HepG2 (cell line): Measurements from ENCODE around the gene ANKRD40. TPM values are rescaled to one million over a fixed set of nuclear protein-coding genes. Genes with fewer than 3 reads are reported as not detected.

Experiments used
- ATAC-seq: fragments of 200-7000 bp; cut with Tn5 transposase; 3 replicates; pipeline ENCODE4 v1.9.1; 2020; ENCODE audit warnings: mild to moderate bottlenecking, moderate library complexity
- BruUV-seq: library from RNA; stranded (reverse); fragments of 400-500 nt; replicated peaks from 2 replicates; lab custom pipeline; 2021; lab: Mats Ljungman, UMichigan
- CTCF ChIA-PET: fragments of 300-600 bp; formaldehyde crosslinking; extraction: SDS; loops from one replicate; lab custom pipeline; 2021; ENCODE audit warnings: low total read pairs, inconsistent platforms, low intra/inter-chr PET ratio; lab: Yijun Ruan, JAX
- POLR2A ChIA-PET: fragments of 350-600 bp; sonication (Branson Sonifier 250); formaldehyde crosslinking; loops from one replicate; lab custom pipeline; 2020; ENCODE audit warnings: antibody characterized with exemption, inconsistent platforms; lab: Yijun Ruan, JAX
- DNase-seq: peaks from one replicate; pipeline ENCODE4 v3.0.0-alpha.2; 2015; ENCODE audit warnings: low spot score
- FAIRE-seq: peaks from 3 replicates; lab custom pipeline; 2011; peaks lifted over from hg19 to GRCh38; lab: Jason Lieb, UNC
- H2AFZ ChIP-seq: one replicate; pipeline ENCODE4 v1.6.1; 2011; ENCODE audit warnings: low read length, inconsistent platforms
- H3K27ac ChIP-seq: fragments of 300-600 bp; 3 replicates; pipeline ENCODE4 v1.8.0; 2011; ENCODE audit warnings: mixed run types, mild to moderate bottlenecking, mixed read lengths, low read length, inconsistent platforms; ENCODE audit not compliant: insufficient read depth; ENCODE audit errors: extremely low read length
- H3K27me3 ChIP-seq, 2 experiments: fragments of 200-600 bp in 1 of 2; 2 replicates in 1 of 2; 3 replicates in 1 of 2; pipeline versions ENCODE4 v1.6.0 to v1.8.0; 2011; ENCODE audit warnings: low read length in 2 of 2, mild to moderate bottlenecking in 2 of 2, moderate library complexity in 2 of 2, inconsistent platforms in 1 of 2; ENCODE audit not compliant: insufficient read depth in 2 of 2, control insufficient read depth in 1 of 2
- H3K36me3 ChIP-seq, 2 experiments: fragments of 200-600 bp in 1 of 2; replicated peaks in 1 of 2; 2 replicates in 1 of 2; 3 replicates in 1 of 2; pipeline versions ENCODE4 v1.5.1 to v1.8.0; 2011; ENCODE audit warnings: low read length in 2 of 2, inconsistent platforms in 1 of 2; ENCODE audit not compliant: insufficient read depth in 2 of 2, control insufficient read depth in 1 of 2
- H3K4me1 ChIP-seq: 2 replicates; pipeline ENCODE4 v1.5.1; 2012; ENCODE audit warnings: low read length, inconsistent platforms; ENCODE audit not compliant: insufficient read depth
- H3K4me2 ChIP-seq: 2 replicates; pipeline ENCODE4 v1.6.0; 2011; ENCODE audit warnings: low read depth, low read length, inconsistent platforms
- H3K4me3 ChIP-seq, 3 experiments: fragments of 200-600 bp in 1 of 3; sonication (generic), shearing (Covaris generic) in 1 of 3; replicated peaks in 1 of 3; 2 replicates each; pipeline ENCODE4 v1.5.1; 2011 to 2016; ENCODE audit warnings: low read length in 3 of 3, inconsistent platforms in 2 of 3, low read depth in 2 of 3, mild to moderate bottlenecking in 2 of 3, control low read depth in 1 of 3, mixed read lengths in 1 of 3; ENCODE audit not compliant: insufficient read depth in 1 of 3
- H3K79me2 ChIP-seq: one replicate; pipeline ENCODE4 v1.6.1; 2011; ENCODE audit warnings: low read length, inconsistent platforms; ENCODE audit not compliant: insufficient read depth
- H3K9ac ChIP-seq: 2 replicates; pipeline ENCODE4 v1.6.0; 2011; ENCODE audit warnings: mild to moderate bottlenecking, low read depth, low read length, inconsistent platforms; ENCODE audit not compliant: insufficient read depth
- H3K9me3 ChIP-seq: 2 replicates; pipeline ENCODE4 v1.5.1; 2012; ENCODE audit warnings: mild to moderate bottlenecking, low read length
- H4K20me1 ChIP-seq: 2 replicates; pipeline ENCODE4 v1.6.0; 2011; ENCODE audit warnings: inconsistent platforms, mild to moderate bottlenecking, low read length, moderate library complexity; ENCODE audit not compliant: insufficient read depth
- CSRNP1 ChIP-seq: sonication (generic); formaldehyde crosslinking; IDR thresholded peaks from 2 replicates; pipeline ENCODE4 v1.8.1; 2023; ENCODE audit warnings: mild to moderate bottlenecking, missing genetic modification reagents
- ZNF773 ChIP-seq: sonication (generic); formaldehyde crosslinking; IDR thresholded peaks from 2 replicates; pipeline ENCODE4 v1.4.0; 2020; ENCODE audit warnings: missing genetic modification reagents, borderline replicate concordance
- ZSCAN25 ChIP-seq: sonication (generic); formaldehyde crosslinking; IDR thresholded peaks from 2 replicates; pipeline ENCODE4 v1.8.0; 2022; ENCODE audit warnings: mild to moderate bottlenecking, missing genetic modification reagents
- WGBS: methylation state at CpG from one replicate; pipeline ENCODE4 v1.1.6; 2017; ENCODE audit warnings: low lambda C conversion rate; 5-methylcytosine and 5-hydroxymethylcytosine counted together
- in situ Hi-C: cut with HindIII; loops from 2 replicates; pipeline ENCODE4 v1.10.0; 2017; ENCODE audit warnings: low pct_unique_long_range_greater_than_20kb; ENCODE audit not compliant: extremely low pct_ligation_motif_present
- intact Hi-C: fragments of 100-400 bp; cut with micrococcal nuclease; formaldehyde crosslinking; loops from one replicate; pipeline ENCODE4 v1.10.0; 2022; ENCODE audit not compliant: unreplicated experiment
- polyA plus RNA-seq, 8 experiments: library from polyadenylated mRNA; depleted of rRNA in 3 of 8; stranded (reverse) in 7 of 8; unstranded in 1 of 8; fragments of >200 nt; fragmentation: Illumina TruSeq in 4 of 8; extraction: Trizol in 4 of 8; gene quantifications; 2 replicates each; pipeline versions ENCODE4 v1.2.1 to v1.2.3, GENCODE V29; 2011 to 2016; ENCODE audit warnings: low read depth in 4 of 8, missing spikeins in 1 of 8, mixed read lengths in 1 of 8; ENCODE audit not compliant: insufficient read depth in 1 of 8
- total RNA-seq, 5 experiments: library from RNA; depleted of rRNA; stranded (reverse); fragments of >200 nt; fragmentation: Illumina TruSeq; extraction: Trizol; gene quantifications; 2 replicates each; pipeline ENCODE4 v1.2.3, GENCODE V29; 2016; ENCODE audit warnings: low read depth in 1 of 5
- TF ChIP-seq, protein P1 (sequence below): sonication (generic); formaldehyde crosslinking; IDR thresholded peaks from 2 replicates; pipeline ENCODE4 v1.4.0; 2020; ENCODE audit warnings: missing genetic modification reagents
- TF ChIP-seq, protein P2 (sequence below): sonication (generic); formaldehyde crosslinking; conservative IDR thresholded peaks from 2 replicates; pipeline ENCODE4 v1.4.0; 2020; ENCODE audit warnings: mild to moderate bottlenecking, missing genetic modification reagents, moderate library complexity

ANKRD40 gene
- total and polyA plus RNA-seq, 2 of the 13 experiments (the other 11 are each of a cell fraction or from before 2014, with no cell fraction given): 35.0 to 46.4 TPM

DNA sequence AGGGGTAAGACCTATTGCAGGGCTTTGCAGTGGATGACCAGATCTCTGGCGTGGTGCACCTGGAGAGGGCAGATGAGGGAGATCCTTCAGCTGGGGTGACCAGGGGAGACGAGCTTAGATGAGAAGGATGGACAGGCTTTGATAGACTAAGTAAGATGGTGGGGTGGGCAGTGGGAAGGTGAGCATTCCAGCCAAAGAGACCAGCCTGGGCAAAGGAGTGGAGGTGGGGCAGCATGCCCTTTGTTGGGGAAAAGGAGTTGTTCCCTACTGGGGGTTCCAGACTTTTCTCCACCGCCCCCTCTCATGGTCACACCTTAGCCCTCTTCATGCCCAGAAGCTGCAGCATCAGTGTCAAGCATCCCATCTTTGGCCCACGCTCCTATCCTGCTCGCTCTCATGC lies 27.6 kb downstream of the ANKRD40 start:
- 97% methylated on average over 5 of the region's 5 CpGs for WGBS
- peaks cover 3% of the 10 kb centered on the region for H3K79me2 ChIP-seq
- in situ Hi-C loops: no loop called here
- no peak overlapping the region for H3K4me3 ChIP-seq
- H3K27me3 ChIP-seq: no peaks in the 10 kb centered on the region
- FAIRE-seq: no peak
- no peak overlapping the region for H3K9ac ChIP-seq
- DNase-seq: no peak
- H2AFZ ChIP-seq: no peak overlapping the region
- no TSS peak for BruUV-seq
- no peak overlapping the region for H3K4me2 ChIP-seq
- TF ChIP-seq ZNF773 (CRISPR knock-in tag) (no peak), CSRNP1 (no peak), ZSCAN25 (CRISPR knock-in tag) (no peak)
- TF ChIP-seq, protein P1, sequence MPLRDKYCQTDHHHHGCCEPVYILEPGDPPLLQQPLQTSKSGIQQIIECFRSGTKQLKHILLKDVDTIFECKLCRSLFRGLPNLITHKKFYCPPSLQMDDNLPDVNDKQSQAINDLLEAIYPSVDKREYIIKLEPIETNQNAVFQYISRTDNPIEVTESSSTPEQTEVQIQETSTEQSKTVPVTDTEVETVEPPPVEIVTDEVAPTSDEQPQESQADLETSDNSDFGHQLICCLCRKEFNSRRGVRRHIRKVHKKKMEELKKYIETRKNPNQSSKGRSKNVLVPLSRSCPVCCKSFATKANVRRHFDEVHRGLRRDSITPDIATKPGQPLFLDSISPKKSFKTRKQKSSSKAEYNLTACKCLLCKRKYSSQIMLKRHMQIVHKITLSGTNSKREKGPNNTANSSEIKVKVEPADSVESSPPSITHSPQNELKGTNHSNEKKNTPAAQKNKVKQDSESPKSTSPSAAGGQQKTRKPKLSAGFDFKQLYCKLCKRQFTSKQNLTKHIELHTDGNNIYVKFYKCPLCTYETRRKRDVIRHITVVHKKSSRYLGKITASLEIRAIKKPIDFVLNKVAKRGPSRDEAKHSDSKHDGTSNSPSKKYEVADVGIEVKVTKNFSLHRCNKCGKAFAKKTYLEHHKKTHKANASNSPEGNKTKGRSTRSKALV (CRISPR knock-in tag): no peak
- TF ChIP-seq, protein P2, sequence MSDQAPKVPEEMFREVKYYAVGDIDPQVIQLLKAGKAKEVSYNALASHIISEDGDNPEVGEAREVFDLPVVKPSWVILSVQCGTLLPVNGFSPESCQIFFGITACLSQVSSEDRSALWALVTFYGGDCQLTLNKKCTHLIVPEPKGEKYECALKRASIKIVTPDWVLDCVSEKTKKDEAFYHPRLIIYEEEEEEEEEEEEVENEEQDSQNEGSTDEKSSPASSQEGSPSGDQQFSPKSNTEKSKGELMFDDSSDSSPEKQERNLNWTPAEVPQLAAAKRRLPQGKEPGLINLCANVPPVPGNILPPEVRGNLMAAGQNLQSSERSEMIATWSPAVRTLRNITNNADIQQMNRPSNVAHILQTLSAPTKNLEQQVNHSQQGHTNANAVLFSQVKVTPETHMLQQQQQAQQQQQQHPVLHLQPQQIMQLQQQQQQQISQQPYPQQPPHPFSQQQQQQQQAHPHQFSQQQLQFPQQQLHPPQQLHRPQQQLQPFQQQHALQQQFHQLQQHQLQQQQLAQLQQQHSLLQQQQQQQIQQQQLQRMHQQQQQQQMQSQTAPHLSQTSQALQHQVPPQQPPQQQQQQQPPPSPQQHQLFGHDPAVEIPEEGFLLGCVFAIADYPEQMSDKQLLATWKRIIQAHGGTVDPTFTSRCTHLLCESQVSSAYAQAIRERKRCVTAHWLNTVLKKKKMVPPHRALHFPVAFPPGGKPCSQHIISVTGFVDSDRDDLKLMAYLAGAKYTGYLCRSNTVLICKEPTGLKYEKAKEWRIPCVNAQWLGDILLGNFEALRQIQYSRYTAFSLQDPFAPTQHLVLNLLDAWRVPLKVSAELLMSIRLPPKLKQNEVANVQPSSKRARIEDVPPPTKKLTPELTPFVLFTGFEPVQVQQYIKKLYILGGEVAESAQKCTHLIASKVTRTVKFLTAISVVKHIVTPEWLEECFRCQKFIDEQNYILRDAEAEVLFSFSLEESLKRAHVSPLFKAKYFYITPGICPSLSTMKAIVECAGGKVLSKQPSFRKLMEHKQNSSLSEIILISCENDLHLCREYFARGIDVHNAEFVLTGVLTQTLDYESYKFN: no peak
- H4K20me1 ChIP-seq: no peaks in the 10 kb centered on the region
- H3K27ac ChIP-seq: no peak overlapping the region
- POLR2A ChIA-PET: interaction anchor here (1.0 to 21.3 kb wide), 3 partner anchors 12 to 47 kb away, joined by 3 to 839 read pairs (median 26); partner anchors contain the start of gene ABCC3
- CTCF ChIA-PET: interaction anchor here (1.2 kb wide), 2 partner anchors 14 to 54 kb away, joined by 3 to 4 read pairs; no protein-coding TSS in a partner anchor
- peaks cover 79% of the 10 kb centered on the region for H3K4me1 ChIP-seq
- no peaks in the 10 kb centered on the region for H3K9me3 ChIP-seq
- ATAC-seq: no peak
- no peaks in the 10 kb centered on the region for H3K36me3 ChIP-seq
- intact Hi-C loops: loop anchor here (2.0 kb wide), 1 partner anchor 15 kb away; no protein-coding TSS in a partner anchor
